ENCODE measurements around the gene SLC12A9. TPM values are rescaled to one million over a fixed set of nuclear protein-coding genes. Genes with fewer than 3 reads are reported as not detected.
A peak's percentile ranks its signal among the peaks of the same experiment; 100 is the strongest.

Gene SLC12A9
- total RNA-seq, 1 donor = 19.5 TPM

DNA sequence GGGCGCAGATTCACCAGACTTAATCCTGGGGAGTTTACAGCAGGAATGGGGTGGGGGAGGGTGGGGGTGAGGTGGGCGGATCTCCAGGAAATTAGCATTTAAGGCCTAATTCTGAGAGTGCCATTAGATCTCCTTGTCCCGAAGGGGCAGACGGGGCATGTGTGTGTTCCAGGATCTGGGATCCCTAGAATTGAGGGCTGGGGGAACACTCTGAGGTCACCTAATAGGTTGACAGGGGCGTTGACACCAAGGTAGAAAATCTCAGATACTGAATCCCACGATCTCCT is 15.8 kb upstream of the SLC12A9 start:
- TF ChIP-seq, protein P1, sequence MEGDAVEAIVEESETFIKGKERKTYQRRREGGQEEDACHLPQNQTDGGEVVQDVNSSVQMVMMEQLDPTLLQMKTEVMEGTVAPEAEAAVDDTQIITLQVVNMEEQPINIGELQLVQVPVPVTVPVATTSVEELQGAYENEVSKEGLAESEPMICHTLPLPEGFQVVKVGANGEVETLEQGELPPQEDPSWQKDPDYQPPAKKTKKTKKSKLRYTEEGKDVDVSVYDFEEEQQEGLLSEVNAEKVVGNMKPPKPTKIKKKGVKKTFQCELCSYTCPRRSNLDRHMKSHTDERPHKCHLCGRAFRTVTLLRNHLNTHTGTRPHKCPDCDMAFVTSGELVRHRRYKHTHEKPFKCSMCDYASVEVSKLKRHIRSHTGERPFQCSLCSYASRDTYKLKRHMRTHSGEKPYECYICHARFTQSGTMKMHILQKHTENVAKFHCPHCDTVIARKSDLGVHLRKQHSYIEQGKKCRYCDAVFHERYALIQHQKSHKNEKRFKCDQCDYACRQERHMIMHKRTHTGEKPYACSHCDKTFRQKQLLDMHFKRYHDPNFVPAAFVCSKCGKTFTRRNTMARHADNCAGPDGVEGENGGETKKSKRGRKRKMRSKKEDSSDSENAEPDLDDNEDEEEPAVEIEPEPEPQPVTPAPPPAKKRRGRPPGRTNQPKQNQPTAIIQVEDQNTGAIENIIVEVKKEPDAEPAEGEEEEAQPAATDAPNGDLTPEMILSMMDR (IDR thresholded peaks at IDR 0.05; ENCODE audit: extremely low read depth, low read depth, low read length) = no peak
- Histone ChIP-seq H3K79me2 (ENCODE audit: insufficient read depth, low read length) (no peaks in the 10 kb centered on the region), H3K27ac (ENCODE audit: low read depth, low read length) (peak overlapping the region; percentile 43), H4K20me1 (ENCODE audit: insufficient read depth, low read length) (no peaks in the 10 kb centered on the region), H3K36me3 (ENCODE audit: insufficient read depth, low read length) (no peaks in the 10 kb centered on the region), H3K4me3 (ENCODE audit: insufficient read depth, low read length) (peak overlapping the region; percentile 66), H2AFZ (ENCODE audit: low read length) (peak overlapping the region; percentile 96), H3K27me3 (ENCODE audit: insufficient read depth, low read length) (no peaks in the 10 kb centered on the region), H3K4me1 (ENCODE audit: insufficient read depth, low read length) (peaks cover 4% of the 10 kb centered on the region), H3K9me3 (ENCODE audit: low read depth, low read length) (no peaks in the 10 kb centered on the region), H3K4me2 (ENCODE audit: insufficient read depth, low read length) (peak overlapping the region; percentile 86)
- DNase-seq (ENCODE audit: insufficient read length, low spot score, missing footprints) = peak; percentile 50

DNA sequence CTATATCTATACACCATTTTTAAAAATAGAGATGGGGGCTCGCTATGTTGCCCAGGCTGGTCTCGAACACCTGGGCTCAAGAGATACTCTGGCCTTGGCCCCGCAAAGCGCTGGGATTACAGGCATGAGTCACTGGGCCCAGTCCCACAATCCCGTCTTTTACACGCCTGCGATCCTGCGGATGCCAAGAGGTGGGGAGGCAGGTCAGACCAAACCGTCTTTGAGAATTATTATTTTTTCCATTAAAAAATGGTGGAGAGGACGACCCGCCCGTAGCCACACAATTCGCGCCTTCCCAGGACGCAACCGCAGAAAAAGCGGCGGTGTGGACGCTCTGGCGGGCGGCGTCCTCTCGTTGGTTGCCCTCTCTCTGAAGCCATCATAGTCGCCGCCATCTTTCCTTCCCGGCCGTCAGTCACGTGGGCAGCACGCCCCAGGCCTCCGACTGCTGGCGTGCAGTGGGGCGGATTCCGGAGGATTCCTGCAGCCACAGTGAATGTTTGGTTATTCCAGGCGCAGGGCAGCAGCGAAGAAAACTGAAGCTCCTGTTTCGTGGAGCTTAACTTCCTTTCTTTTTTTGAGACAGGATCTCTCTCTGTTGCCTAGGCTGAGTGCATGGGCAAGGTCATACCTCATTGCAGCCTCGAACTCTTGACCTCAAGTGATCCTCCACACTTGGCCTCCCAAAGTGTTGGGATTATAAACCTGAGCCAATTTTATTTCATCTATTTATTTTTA is 15.2 kb upstream of the SLC12A9 start:
- no peaks in the 10 kb centered on the region for H4K20me1 ChIP-seq (ENCODE audit: insufficient read depth, low read length)
- TF ChIP-seq, protein P1 (IDR thresholded peaks at IDR 0.05; ENCODE audit: extremely low read depth, low read depth, low read length) = no peak
- peak; percentile 97 for DNase-seq (ENCODE audit: insufficient read length, low spot score, missing footprints)
- H3K9me3 ChIP-seq (ENCODE audit: low read depth, low read length) = no peaks in the 10 kb centered on the region
- H3K36me3 ChIP-seq (ENCODE audit: insufficient read depth, low read length) = no peaks in the 10 kb centered on the region
- H3K79me2 ChIP-seq (ENCODE audit: insufficient read depth, low read length) = no peaks in the 10 kb centered on the region
- H3K27me3 ChIP-seq (ENCODE audit: insufficient read depth, low read length) = no peaks in the 10 kb centered on the region
- peak overlapping the region; percentile 96 for H2AFZ ChIP-seq (ENCODE audit: low read length)
- peak overlapping the region; percentile 66 for H3K4me3 ChIP-seq (ENCODE audit: insufficient read depth, low read length)
- H3K27ac ChIP-seq (ENCODE audit: low read depth, low read length) = peak overlapping the region; percentile 72
- peak overlapping the region; percentile 86 for H3K4me2 ChIP-seq (ENCODE audit: insufficient read depth, low read length)
- peaks cover 4% of the 10 kb centered on the region for H3K4me1 ChIP-seq (ENCODE audit: insufficient read depth, low read length)

DNA sequence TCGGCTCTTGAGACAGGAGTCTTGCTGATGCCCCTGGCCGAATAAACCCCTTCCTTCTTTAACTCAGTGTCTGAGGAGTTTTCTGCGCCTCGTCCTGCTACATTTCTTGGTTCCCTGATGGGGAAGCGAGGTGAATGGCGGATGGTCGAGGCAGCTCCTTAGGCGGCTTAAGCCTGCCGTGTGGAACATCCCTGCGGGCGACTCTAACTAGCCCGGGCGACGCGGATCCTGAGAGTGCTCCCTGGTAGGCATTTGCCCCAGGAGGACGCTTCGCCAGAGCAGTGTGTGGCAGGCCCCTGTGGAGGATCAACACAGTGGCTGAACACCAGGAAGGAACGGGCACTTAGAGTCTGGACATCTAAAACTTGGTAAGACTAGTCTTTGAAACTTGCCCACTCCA is 13.2 kb upstream of the SLC12A9 start:
- no peak for DNase-seq (ENCODE audit: insufficient read length, low spot score, missing footprints)
- Histone ChIP-seq H3K79me2 (ENCODE audit: insufficient read depth, low read length) (no peaks in the 10 kb centered on the region), H2AFZ (ENCODE audit: low read length) (no peak overlapping the region), H3K27ac (ENCODE audit: low read depth, low read length) (no peak overlapping the region), H3K27me3 (ENCODE audit: insufficient read depth, low read length) (no peaks in the 10 kb centered on the region), H3K4me3 (ENCODE audit: insufficient read depth, low read length) (no peak overlapping the region), H3K9me3 (ENCODE audit: low read depth, low read length) (no peaks in the 10 kb centered on the region), H3K4me1 (ENCODE audit: insufficient read depth, low read length) (peaks cover 4% of the 10 kb centered on the region), H3K4me2 (ENCODE audit: insufficient read depth, low read length) (no peak overlapping the region), H3K36me3 (ENCODE audit: insufficient read depth, low read length) (no peaks in the 10 kb centered on the region), H4K20me1 (ENCODE audit: insufficient read depth, low read length) (no peaks in the 10 kb centered on the region)
- TF ChIP-seq, protein P1 (IDR thresholded peaks at IDR 0.05; ENCODE audit: extremely low read depth, low read depth, low read length) = no peak

DNA sequence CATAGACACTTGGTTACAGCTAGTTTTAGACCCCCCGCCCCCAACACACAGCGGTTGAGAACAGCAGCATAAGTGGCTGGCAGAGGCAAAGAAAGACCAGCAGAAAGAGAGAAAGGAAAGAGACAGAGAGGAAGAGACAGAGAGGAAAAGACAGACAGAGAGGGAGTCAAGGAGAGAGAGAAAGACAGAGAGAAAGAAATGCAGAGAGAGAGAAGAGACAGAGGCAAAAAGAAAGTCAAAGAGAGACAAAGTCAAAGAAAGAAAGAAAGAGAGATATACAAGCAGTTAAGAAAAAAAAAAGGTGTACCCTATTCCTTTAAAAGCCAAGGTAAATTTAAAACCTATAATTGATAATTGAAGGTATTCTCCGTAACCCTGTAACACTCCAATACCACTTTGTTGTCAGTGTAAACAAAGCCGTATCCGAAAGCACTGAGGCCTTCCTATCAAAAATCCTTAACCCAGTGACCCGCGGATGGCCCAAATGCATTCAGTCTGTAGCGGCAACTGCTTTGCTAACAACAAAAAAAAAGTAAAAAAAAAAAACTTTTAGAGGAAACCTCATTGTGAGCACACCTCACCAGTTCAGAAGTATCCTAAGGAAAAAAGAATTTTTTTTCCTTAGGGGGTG is 11.9 kb upstream of the SLC12A9 start:
- no peak for DNase-seq (ENCODE audit: insufficient read length, low spot score, missing footprints)
- no peaks in the 10 kb centered on the region for H4K20me1 ChIP-seq (ENCODE audit: insufficient read depth, low read length)
- TF ChIP-seq, protein P1 (IDR thresholded peaks at IDR 0.05; ENCODE audit: extremely low read depth, low read depth, low read length) = no peak
- H3K4me3 ChIP-seq (ENCODE audit: insufficient read depth, low read length) = no peak overlapping the region
- H3K4me2 ChIP-seq (ENCODE audit: insufficient read depth, low read length) = no peak overlapping the region
- H3K4me1 ChIP-seq (ENCODE audit: insufficient read depth, low read length) = peaks cover 4% of the 10 kb centered on the region
- no peak overlapping the region for H3K27ac ChIP-seq (ENCODE audit: low read depth, low read length)
- H3K27me3 ChIP-seq (ENCODE audit: insufficient read depth, low read length) = no peaks in the 10 kb centered on the region
- no peaks in the 10 kb centered on the region for H3K36me3 ChIP-seq (ENCODE audit: insufficient read depth, low read length)
- no peaks in the 10 kb centered on the region for H3K79me2 ChIP-seq (ENCODE audit: insufficient read depth, low read length)
- H3K9me3 ChIP-seq (ENCODE audit: low read depth, low read length) = no peaks in the 10 kb centered on the region
- peak overlapping the region; percentile 27 for H2AFZ ChIP-seq (ENCODE audit: low read length)

All from osteoblast (primary cell).